ENCODE results near the gene F2RL2.

DNA sequence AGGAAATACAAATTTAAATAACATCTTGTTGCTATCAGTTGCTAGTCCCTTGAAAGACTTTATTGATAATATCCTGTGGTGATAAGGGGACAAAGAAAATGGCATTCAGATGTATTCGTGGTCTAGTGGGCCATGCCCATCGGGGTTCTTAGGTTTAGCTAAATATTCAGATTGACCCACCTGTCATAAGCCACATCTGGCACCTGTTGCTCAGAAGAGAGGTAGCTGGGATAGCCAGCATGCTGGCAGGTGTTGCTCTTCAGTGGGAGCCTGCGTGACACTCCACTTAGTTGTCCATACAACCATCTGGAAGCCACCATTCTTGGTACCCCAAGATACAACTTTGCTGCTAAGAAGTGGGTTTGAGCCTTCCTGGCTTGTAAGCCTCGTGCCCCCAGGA lies 36.7 kb downstream of the F2RL2 start:
- TF ChIP-seq ZNF600 (tag by site-specific recombination; IDR thresholded peaks at IDR 0.05) = no peak
- TF ChIP-seq, protein P1, sequence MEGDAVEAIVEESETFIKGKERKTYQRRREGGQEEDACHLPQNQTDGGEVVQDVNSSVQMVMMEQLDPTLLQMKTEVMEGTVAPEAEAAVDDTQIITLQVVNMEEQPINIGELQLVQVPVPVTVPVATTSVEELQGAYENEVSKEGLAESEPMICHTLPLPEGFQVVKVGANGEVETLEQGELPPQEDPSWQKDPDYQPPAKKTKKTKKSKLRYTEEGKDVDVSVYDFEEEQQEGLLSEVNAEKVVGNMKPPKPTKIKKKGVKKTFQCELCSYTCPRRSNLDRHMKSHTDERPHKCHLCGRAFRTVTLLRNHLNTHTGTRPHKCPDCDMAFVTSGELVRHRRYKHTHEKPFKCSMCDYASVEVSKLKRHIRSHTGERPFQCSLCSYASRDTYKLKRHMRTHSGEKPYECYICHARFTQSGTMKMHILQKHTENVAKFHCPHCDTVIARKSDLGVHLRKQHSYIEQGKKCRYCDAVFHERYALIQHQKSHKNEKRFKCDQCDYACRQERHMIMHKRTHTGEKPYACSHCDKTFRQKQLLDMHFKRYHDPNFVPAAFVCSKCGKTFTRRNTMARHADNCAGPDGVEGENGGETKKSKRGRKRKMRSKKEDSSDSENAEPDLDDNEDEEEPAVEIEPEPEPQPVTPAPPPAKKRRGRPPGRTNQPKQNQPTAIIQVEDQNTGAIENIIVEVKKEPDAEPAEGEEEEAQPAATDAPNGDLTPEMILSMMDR (tag by site-specific recombination; IDR thresholded peaks at IDR 0.05) = no peak
- no peak for TF ChIP-seq WT1 (tag by site-specific recombination; IDR thresholded peaks at IDR 0.05)
- TF ChIP-seq, protein P2, sequence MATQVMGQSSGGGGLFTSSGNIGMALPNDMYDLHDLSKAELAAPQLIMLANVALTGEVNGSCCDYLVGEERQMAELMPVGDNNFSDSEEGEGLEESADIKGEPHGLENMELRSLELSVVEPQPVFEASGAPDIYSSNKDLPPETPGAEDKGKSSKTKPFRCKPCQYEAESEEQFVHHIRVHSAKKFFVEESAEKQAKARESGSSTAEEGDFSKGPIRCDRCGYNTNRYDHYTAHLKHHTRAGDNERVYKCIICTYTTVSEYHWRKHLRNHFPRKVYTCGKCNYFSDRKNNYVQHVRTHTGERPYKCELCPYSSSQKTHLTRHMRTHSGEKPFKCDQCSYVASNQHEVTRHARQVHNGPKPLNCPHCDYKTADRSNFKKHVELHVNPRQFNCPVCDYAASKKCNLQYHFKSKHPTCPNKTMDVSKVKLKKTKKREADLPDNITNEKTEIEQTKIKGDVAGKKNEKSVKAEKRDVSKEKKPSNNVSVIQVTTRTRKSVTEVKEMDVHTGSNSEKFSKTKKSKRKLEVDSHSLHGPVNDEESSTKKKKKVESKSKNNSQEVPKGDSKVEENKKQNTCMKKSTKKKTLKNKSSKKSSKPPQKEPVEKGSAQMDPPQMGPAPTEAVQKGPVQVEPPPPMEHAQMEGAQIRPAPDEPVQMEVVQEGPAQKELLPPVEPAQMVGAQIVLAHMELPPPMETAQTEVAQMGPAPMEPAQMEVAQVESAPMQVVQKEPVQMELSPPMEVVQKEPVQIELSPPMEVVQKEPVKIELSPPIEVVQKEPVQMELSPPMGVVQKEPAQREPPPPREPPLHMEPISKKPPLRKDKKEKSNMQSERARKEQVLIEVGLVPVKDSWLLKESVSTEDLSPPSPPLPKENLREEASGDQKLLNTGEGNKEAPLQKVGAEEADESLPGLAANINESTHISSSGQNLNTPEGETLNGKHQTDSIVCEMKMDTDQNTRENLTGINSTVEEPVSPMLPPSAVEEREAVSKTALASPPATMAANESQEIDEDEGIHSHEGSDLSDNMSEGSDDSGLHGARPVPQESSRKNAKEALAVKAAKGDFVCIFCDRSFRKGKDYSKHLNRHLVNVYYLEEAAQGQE (tag by site-specific recombination; IDR thresholded peaks at IDR 0.05) = no peak
- TF ChIP-seq HOXA7 (CRISPR knock-in tag; IDR thresholded peaks at IDR 0.05; ENCODE audit: borderline replicate concordance) = no peak
- TF ChIP-seq, protein P3, sequence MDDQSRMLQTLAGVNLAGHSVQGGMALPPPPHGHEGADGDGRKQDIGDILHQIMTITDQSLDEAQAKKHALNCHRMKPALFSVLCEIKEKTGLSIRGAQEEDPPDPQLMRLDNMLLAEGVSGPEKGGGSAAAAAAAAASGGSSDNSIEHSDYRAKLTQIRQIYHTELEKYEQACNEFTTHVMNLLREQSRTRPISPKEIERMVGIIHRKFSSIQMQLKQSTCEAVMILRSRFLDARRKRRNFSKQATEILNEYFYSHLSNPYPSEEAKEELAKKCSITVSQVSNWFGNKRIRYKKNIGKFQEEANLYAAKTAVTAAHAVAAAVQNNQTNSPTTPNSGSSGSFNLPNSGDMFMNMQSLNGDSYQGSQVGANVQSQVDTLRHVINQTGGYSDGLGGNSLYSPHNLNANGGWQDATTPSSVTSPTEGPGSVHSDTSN (CRISPR knock-in tag; IDR thresholded peaks at IDR 0.05) = no peak
- no peak for TF ChIP-seq SALL2 (tag by site-specific recombination; IDR thresholded peaks at IDR 0.05; ENCODE audit: borderline replicate concordance)
- TF ChIP-seq ZNF274 (IDR thresholded peaks at IDR 0.05; ENCODE audit: low read length) = no peak
- TF ChIP-seq ZNF274 (tag by site-specific recombination; IDR thresholded peaks at IDR 0.05; ENCODE audit: borderline replicate concordance) = no peak
- TF ChIP-seq ZFP69B (tag by site-specific recombination; IDR thresholded peaks at IDR 0.05) = no peak
- TF ChIP-seq ZNF24 (tag by site-specific recombination; IDR thresholded peaks at IDR 0.05) = no peak
- TF ChIP-seq ZNF654 (tag by site-specific recombination; IDR thresholded peaks at IDR 0.05; ENCODE audit: low read depth) = no peak
- no peak for TF ChIP-seq ZNF335 (tag by site-specific recombination; conservative IDR thresholded peaks at IDR 0.05)
- no peak for TF ChIP-seq ZNF521 (tag by site-specific recombination; IDR thresholded peaks at IDR 0.05)
